Fibroblast of skin of back (primary cell): ENCODE data around the gene SLC25A48. TPM values are rescaled to one million over a fixed set of nuclear protein-coding genes. Genes with fewer than 3 reads are reported as not detected.
A peak's percentile ranks its signal among the peaks of the same experiment; 100 is the strongest.

ENCODE experiments used
- DNase-seq: peaks from one replicate; pipeline ENCODE4 v3.0.0-alpha.2; 2013
- polyA plus RNA-seq, 2 experiments: library from polyadenylated mRNA; unstranded; fragments of 120-200 nt; gene quantifications; one replicate each; pipeline ENCODE4 v1.2.1, GENCODE V29; 2013; ENCODE audit not compliant: insufficient read length in 2 of 2

SLC25A48 gene
- not detected for polyA plus RNA-seq (2013, experiment 1 of 2; ENCODE audit: insufficient read length)
- not detected for polyA plus RNA-seq (2013, experiment 2 of 2; ENCODE audit: insufficient read length)

- DNase-seq = peak; percentile 43
These were observed at the start of gene SLC25A48 for GRCh38 chr5:135834639-135835529. TSS of gene SLC25A48 (plus strand) at chr5:135834663. CDS start at chr5:135834848, 185 bp downstream.

GRCh38 chr5:135800656-135801055 is 33.8 kb upstream of the SLC25A48 start:
- DNase-seq = no peak

GRCh38 chr5:135810188-135810943 is 24.1 kb upstream of the SLC25A48 start:
- no peak for DNase-seq

- no peak for DNase-seq
These were observed 23.5 kb upstream of the SLC25A48 start for GRCh38 chr5:135811007-135811406.

- DNase-seq = no peak
These were observed 20.7 kb upstream of the SLC25A48 start for GRCh38 chr5:135813758-135814157.

- no peak for DNase-seq
These were observed 20.1 kb upstream of the SLC25A48 start for GRCh38 chr5:135814316-135814715.

GRCh38 chr5:135814812-135815211 is 19.7 kb upstream of the SLC25A48 start:
- DNase-seq = no peak

GRCh38 chr5:135821061-135821801 is 13.2 kb upstream of the SLC25A48 start:
- DNase-seq = no peak

GRCh38 chr5:135821802-135822201 is 12.7 kb upstream of the SLC25A48 start:
- DNase-seq = no peak

GRCh38 chr5:135822286-135822685 is 12.2 kb upstream of the SLC25A48 start:
- no peak for DNase-seq

- no peak for DNase-seq
These were observed 11.5 kb upstream of the SLC25A48 start for GRCh38 chr5:135822959-135823358.

GRCh38 chr5:135823881-135824280 is 10.6 kb upstream of the SLC25A48 start:
- no peak for DNase-seq

GRCh38 chr5:135824541-135825041 is 9.9 kb upstream of the SLC25A48 start:
- DNase-seq = no peak

GRCh38 chr5:135825373-135826220 is 8.9 kb upstream of the SLC25A48 start:
- no peak for DNase-seq

GRCh38 chr5:135826221-135826525 is 8.3 kb upstream of the SLC25A48 start:
- no peak for DNase-seq

- DNase-seq = no peak
These were observed 7.3 kb upstream of the SLC25A48 start for GRCh38 chr5:135826994-135827671.

GRCh38 chr5:135827965-135828781 is 6.3 kb upstream of the SLC25A48 start:
- DNase-seq = no peak

GRCh38 chr5:135828782-135829127 is 5.7 kb upstream of the SLC25A48 start:
- DNase-seq = no peak

GRCh38 chr5:135829179-135829578 is 5.3 kb upstream of the SLC25A48 start:
- DNase-seq = no peak

- DNase-seq = peak; percentile 55
These were observed 4.6 kb upstream of the SLC25A48 start for GRCh38 chr5:135829681-135830383.
